HL-60 (cell line): ENCODE results near the gene WDR64.

ENCODE experiments used
- GABPA ChIP-seq: IDR thresholded peaks from 2 replicates; pipeline ENCODE4 v1.6.1; 2012; ENCODE audit warnings: low read depth
- POLR2AphosphoS5 ChIP-seq: IDR thresholded peaks from 2 replicates; pipeline ENCODE4 v1.6.1; 2012; ENCODE audit warnings: low read depth
- SPI1 ChIP-seq: IDR thresholded peaks from 2 replicates; pipeline ENCODE4 v1.6.1; 2012; ENCODE audit warnings: low read depth, mild to moderate bottlenecking, borderline replicate concordance
- TF ChIP-seq, protein P1 (sequence below): IDR thresholded peaks from one replicate; pipeline ENCODE4 v1.5.1; 2011; ENCODE audit warnings: low read length, control low read depth, inconsistent platforms; ENCODE audit not compliant: insufficient read depth
- TF ChIP-seq, protein P2 (sequence below): IDR thresholded peaks from 2 replicates; pipeline ENCODE4 v1.6.1; 2012; ENCODE audit warnings: low read depth; ENCODE audit not compliant: insufficient replicate concordance

DNA sequence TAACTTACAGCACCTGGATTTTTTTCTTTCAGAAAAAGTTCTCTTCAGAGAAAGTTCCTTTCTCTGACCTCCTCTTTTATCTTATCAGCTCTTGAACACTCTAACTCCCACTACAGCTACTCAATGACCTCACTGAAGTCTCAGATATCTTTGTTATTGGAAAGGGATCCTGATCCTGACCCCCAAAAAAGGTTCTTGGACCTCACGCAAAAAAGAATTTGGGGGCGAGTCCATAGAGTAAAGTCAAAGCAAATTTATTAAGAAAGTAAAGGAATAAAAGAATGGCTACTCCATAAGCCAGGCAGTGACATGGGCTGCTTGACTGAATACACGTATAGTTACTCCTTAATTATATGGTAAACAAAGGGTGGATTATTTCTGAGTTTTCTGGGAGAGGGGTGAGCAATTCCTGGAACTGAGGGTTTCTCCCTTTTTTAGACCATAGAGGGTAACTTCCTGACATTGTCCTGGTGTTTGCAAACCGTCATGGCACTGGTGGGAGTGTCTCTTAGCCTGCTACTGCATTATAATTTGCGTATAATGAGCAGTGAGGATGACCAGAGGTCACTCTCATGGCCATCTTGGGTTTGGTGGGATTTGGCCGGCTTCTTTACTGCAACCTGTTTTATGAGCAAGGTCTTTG lies 44.2 kb downstream of the WDR64 start:
- TF ChIP-seq, protein P1, sequence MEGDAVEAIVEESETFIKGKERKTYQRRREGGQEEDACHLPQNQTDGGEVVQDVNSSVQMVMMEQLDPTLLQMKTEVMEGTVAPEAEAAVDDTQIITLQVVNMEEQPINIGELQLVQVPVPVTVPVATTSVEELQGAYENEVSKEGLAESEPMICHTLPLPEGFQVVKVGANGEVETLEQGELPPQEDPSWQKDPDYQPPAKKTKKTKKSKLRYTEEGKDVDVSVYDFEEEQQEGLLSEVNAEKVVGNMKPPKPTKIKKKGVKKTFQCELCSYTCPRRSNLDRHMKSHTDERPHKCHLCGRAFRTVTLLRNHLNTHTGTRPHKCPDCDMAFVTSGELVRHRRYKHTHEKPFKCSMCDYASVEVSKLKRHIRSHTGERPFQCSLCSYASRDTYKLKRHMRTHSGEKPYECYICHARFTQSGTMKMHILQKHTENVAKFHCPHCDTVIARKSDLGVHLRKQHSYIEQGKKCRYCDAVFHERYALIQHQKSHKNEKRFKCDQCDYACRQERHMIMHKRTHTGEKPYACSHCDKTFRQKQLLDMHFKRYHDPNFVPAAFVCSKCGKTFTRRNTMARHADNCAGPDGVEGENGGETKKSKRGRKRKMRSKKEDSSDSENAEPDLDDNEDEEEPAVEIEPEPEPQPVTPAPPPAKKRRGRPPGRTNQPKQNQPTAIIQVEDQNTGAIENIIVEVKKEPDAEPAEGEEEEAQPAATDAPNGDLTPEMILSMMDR: no peak
- TF ChIP-seq POLR2AphosphoS5 (no peak), GABPA (no peak), SPI1 (no peak)
- TF ChIP-seq, protein P2, sequence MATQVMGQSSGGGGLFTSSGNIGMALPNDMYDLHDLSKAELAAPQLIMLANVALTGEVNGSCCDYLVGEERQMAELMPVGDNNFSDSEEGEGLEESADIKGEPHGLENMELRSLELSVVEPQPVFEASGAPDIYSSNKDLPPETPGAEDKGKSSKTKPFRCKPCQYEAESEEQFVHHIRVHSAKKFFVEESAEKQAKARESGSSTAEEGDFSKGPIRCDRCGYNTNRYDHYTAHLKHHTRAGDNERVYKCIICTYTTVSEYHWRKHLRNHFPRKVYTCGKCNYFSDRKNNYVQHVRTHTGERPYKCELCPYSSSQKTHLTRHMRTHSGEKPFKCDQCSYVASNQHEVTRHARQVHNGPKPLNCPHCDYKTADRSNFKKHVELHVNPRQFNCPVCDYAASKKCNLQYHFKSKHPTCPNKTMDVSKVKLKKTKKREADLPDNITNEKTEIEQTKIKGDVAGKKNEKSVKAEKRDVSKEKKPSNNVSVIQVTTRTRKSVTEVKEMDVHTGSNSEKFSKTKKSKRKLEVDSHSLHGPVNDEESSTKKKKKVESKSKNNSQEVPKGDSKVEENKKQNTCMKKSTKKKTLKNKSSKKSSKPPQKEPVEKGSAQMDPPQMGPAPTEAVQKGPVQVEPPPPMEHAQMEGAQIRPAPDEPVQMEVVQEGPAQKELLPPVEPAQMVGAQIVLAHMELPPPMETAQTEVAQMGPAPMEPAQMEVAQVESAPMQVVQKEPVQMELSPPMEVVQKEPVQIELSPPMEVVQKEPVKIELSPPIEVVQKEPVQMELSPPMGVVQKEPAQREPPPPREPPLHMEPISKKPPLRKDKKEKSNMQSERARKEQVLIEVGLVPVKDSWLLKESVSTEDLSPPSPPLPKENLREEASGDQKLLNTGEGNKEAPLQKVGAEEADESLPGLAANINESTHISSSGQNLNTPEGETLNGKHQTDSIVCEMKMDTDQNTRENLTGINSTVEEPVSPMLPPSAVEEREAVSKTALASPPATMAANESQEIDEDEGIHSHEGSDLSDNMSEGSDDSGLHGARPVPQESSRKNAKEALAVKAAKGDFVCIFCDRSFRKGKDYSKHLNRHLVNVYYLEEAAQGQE: no peak
